Pancreas (tissue), 10 donors: ENCODE measurements around the gene DNAJC9. TPM values are rescaled to one million over a fixed set of nuclear protein-coding genes. Genes with fewer than 3 reads are reported as not detected.

ENCODE experiments used
- ATAC-seq, 4 donors: fragments of 200-7000 bp; cut with Tn5 transposase; one replicate each; pipeline versions ENCODE4 v1.8.0 to v1.9.1; 2020; ENCODE audit warnings: mild to moderate bottlenecking in 4 of 4, moderate library complexity in 4 of 4
- DNase-seq, 6 donors: peaks; one replicate each; pipeline ENCODE4 v3.0.0-alpha.2; 2020
- FAIRE-seq: peaks from 2 replicates; lab custom pipeline; 2012; peaks lifted over from hg19 to GRCh38; lab: Jason Lieb, UNC
- H3K27ac ChIP-seq, 4 donors: fragments of 200-600 bp; sonication (generic); 1 replicate in 3 of 4; 2 replicates in 1 of 4; pipeline versions ENCODE4 v1.5.0 to v1.8.0; 2020
- H3K27me3 ChIP-seq, 4 donors: fragments of 200-600 bp; one replicate each; pipeline ENCODE4 v1.8.0; 2021
- H3K36me3 ChIP-seq, 3 donors: fragments of 200-600 bp; sonication (generic) in 1 of 3; one replicate each; pipeline versions ENCODE4 v1.5.0 to v1.8.0; 2020 to 2021
- H3K4me1 ChIP-seq, 3 donors: fragments of 200-600 bp; one replicate each; pipeline ENCODE4 v1.8.0; 2021
- H3K4me3 ChIP-seq, 4 donors: fragments of 200-600 bp; sonication (generic) in 2 of 4; one replicate each; pipeline versions ENCODE4 v1.5.0 to v1.8.0; 2020 to 2021
- H3K9me3 ChIP-seq, 4 donors: fragments of 200-600 bp; one replicate each; pipeline ENCODE4 v1.8.0; 2021
- WGBS, 2 donors: extraction: QIAGEN DNeasy Blood & Tissue Kit; methylation state at CpG; one replicate each; pipeline ENCODE4 v1.1.7; 2013; 5-methylcytosine and 5-hydroxymethylcytosine counted together
- intact Hi-C, 3 donors: fragments of 100-400 bp; cut with DNase I; formaldehyde crosslinking; loops; one replicate each; pipeline versions ENCODE4 v1.11.1 to v1.14.2; 2022
- polyA plus RNA-seq, 2 donors: library from polyadenylated mRNA; stranded (reverse); fragments of 200-250 nt; gene quantifications; one replicate each; pipeline ENCODE4 v1.2.3, GENCODE V29; 2013
- total RNA-seq, 6 donors: library from RNA; stranded (reverse); fragmentation: NEBNext Ultra II Directional in 4 of 6; extraction: Animal tissue kit (Norgen Biotek cat#: 25700) in 4 of 6; gene quantifications; one replicate each; pipeline versions ENCODE4 v1.2.1 to v1.2.4, GENCODE V29; 2021 to 2023
- TF ChIP-seq, protein P1 (sequence below), 4 donors: fragments of 200-600 bp; sonication (generic) in 3 of 4; IDR thresholded peaks; one replicate each; pipeline versions ENCODE4 v1.5.0 to v1.8.0; 2021; ENCODE audit warnings: antibody characterized with exemption in 4 of 4
- donor health status: healthy with polysubstance abuse.
- donor health status: DM: no; HTN: no; CAD: no; lungs with moderate emphysema.
- donor health status: DM: no; HTN: no; CAD: no.
- donor health status: control.
- donor health status: control.
- donor health status: Bipolar disorder and iron deficiency.
- donor health status: DM: yes; HTN: yes; CAD: no.
- donor health status: DM: no; HTN: no; CAD: no.
- donor health status: DM: no; HTN: no; CAD: no.
- donor health status: DM: yes; HTN: yes; CAD: no.

DNAJC9 gene
- total and polyA plus RNA-seq, 8 donors: 3.7 to 8.5 (median 5.1) TPM

DNA sequence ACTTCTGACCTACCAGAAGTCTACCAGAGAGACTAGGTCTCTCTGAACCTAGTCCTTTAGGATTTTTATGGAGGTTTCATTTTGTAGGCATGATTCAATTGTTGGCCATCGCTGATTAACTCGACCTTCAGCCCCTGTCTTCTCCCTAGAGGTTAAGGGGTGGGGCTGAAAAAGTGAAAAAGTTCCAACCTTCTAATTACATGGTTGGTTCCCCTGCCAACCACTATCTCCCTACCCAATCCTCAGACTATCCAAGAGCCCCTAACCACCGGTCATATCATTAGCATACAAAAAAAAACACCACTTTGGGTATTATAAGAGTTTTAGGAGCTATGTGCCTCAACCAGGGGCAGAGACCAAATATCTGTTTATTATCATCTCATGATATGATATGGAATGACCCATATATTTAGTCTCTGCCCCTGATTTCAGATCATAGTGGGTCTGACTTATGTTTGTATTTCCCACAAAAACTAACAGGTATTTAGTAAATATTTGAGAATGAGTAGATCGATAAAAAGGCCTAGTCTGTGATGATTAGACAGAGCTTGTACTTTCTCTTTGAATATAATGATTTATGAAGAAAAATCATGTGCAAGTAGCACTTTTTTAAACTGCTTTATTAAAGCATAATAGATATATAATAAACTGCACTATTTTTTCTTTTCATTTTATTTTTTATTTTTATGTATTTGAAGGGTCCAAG, 35.8 kb downstream of the DNAJC9 start:
- Histone ChIP-seq H3K27ac (no peak overlapping the region), H3K36me3 (no peaks in the 10 kb centered on the region), H3K4me1 (peaks cover 0 to 7% (median 0%) of the 10 kb centered on the region in 3 donors), H3K4me3 (no peak overlapping the region), H3K9me3 (no peaks in the 10 kb centered on the region), H3K27me3 (no peaks in the 10 kb centered on the region)
- no peak for FAIRE-seq
- intact Hi-C loops: no loop called here
- WGBS, 2 donors: 48 to 58% methylated on average over 4 of the region's 4 CpGs
- DNase-seq: no peak
- TF ChIP-seq, protein P1, sequence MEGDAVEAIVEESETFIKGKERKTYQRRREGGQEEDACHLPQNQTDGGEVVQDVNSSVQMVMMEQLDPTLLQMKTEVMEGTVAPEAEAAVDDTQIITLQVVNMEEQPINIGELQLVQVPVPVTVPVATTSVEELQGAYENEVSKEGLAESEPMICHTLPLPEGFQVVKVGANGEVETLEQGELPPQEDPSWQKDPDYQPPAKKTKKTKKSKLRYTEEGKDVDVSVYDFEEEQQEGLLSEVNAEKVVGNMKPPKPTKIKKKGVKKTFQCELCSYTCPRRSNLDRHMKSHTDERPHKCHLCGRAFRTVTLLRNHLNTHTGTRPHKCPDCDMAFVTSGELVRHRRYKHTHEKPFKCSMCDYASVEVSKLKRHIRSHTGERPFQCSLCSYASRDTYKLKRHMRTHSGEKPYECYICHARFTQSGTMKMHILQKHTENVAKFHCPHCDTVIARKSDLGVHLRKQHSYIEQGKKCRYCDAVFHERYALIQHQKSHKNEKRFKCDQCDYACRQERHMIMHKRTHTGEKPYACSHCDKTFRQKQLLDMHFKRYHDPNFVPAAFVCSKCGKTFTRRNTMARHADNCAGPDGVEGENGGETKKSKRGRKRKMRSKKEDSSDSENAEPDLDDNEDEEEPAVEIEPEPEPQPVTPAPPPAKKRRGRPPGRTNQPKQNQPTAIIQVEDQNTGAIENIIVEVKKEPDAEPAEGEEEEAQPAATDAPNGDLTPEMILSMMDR (IDR thresholded peaks at IDR 0.05): no peak
- ATAC-seq: no peak

DNA sequence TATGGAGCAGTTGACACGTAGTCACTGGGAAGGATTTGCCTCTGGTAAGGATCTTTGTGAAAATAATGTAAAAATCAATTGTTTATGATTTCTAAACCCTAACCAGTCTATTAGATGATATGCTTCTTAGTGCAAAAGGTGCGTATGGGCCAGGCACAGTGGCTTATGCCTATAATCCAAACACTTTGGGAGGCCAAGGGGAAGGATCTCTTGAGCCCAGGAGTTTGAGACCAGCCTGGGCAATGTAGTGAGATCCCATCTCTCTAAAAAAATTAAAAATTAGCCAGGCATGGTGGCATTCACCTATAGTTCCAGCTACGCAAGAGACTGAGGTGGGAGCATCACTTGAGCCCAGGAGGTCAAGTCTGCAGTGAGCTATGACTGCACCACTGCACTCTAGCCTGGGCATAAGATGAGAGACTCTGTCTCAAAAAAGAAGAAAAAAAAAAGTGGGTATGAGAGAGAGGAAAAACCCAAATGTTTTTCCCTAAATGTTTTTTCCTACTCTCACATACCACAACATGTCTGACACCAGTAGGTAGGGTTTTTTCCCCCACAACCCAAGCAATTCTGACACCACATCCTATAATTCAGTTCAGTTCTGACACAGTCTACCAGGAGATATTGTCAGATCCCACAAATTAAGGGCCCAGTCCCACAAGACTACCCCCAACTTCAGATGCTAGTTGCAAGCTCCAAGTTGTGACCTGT, 36.5 kb downstream of the DNAJC9 start:
- Histone ChIP-seq H3K9me3 (no peaks in the 10 kb centered on the region), H3K36me3 (no peaks in the 10 kb centered on the region), H3K4me3 (no peak overlapping the region), H3K4me1 (peaks cover 0 to 7% (median 0%) of the 10 kb centered on the region in 3 donors), H3K27ac (no peak overlapping the region), H3K27me3 (no peaks in the 10 kb centered on the region)
- 94 to 98% methylated on average over 3 of the region's 3 CpGs for WGBS, 2 donors
- TF ChIP-seq, protein P1 (IDR thresholded peaks at IDR 0.05): no peak
- no peak for DNase-seq
- FAIRE-seq: no peak
- intact Hi-C loops: no loop called here
- ATAC-seq: no peak

DNA sequence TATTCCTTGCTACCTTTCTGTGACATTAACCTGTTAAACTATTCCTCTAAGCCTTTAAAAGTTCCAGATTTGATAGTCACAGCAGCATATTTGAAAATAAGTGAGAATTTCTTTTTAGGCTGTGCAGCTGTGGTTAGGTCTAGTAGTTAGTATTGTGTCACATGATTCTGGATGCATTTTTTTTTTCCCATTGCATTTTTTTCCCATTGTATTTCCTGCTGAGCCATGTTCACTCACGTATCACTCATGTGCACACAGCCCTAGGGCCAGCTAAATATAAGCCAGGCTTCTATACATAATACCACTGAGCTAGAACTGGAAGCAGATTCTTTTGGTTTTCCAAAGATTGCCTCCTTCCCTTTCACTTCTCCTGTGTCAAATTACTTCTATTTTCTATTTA, 37.4 kb downstream of the DNAJC9 start:
- Histone ChIP-seq H3K27me3 (no peaks in the 10 kb centered on the region), H3K27ac (no peak overlapping the region), H3K4me3 (no peak overlapping the region), H3K9me3 (no peaks in the 10 kb centered on the region), H3K4me1 (peaks cover 0 to 7% (median 0%) of the 10 kb centered on the region in 3 donors), H3K36me3 (no peaks in the 10 kb centered on the region)
- DNase-seq (no peak), ATAC-seq (peak in 1 of 4 donors; percentile 51), FAIRE-seq (no peak)
- TF ChIP-seq, protein P1 (IDR thresholded peaks at IDR 0.05): no peak
- 60 to 65% methylated on average over 1 of the region's 1 CpG for WGBS, 2 donors
- intact Hi-C loops: no loop called here

GRCh38 chr10:73207883-73208282, 39.2 kb downstream of the DNAJC9 start:
- intact Hi-C loops: no loop called here
- H3K4me1 ChIP-seq: peaks cover 0 to 7% (median 0%) of the 10 kb centered on the region in 3 donors
- WGBS, 2 donors: 95% methylated on average over 2 of the region's 2 CpGs
- no peak for FAIRE-seq
- no peak overlapping the region for H3K4me3 ChIP-seq
- H3K27me3 ChIP-seq: no peaks in the 10 kb centered on the region
- no peak for DNase-seq
- H3K27ac ChIP-seq: no peak overlapping the region
- no peaks in the 10 kb centered on the region for H3K36me3 ChIP-seq
- H3K9me3 ChIP-seq: no peaks in the 10 kb centered on the region
- ATAC-seq: no peak
- TF ChIP-seq, protein P1 (IDR thresholded peaks at IDR 0.05): no peak

GRCh38 chr10:73206385-73206784, 40.7 kb downstream of the DNAJC9 start:
- Histone ChIP-seq H3K9me3 (no peaks in the 10 kb centered on the region), H3K27ac (no peak overlapping the region), H3K4me3 (no peak overlapping the region), H3K4me1 (peaks cover 0 to 3% (median 0%) of the 10 kb centered on the region in 3 donors), H3K36me3 (no peaks in the 10 kb centered on the region), H3K27me3 (no peaks in the 10 kb centered on the region)
- TF ChIP-seq, protein P1 (IDR thresholded peaks at IDR 0.05): no peak
- intact Hi-C loops: no loop called here
- WGBS, 2 donors: 98% methylated on average over 5 of the region's 5 CpGs
- ATAC-seq (no peak), DNase-seq (no peak), FAIRE-seq (no peak)
